Vagina (tissue), 2 donors: ENCODE measurements around the gene VTI1A. TPM values are rescaled to one million over a fixed set of nuclear protein-coding genes. Genes with fewer than 3 reads are reported as not detected.

ENCODE experiments used
- DNase-seq, 2 donors: peaks; one replicate each; pipeline ENCODE4 v3.0.0-alpha.2; 2017; ENCODE audit errors: extremely low spot score in 2 of 2
- H3K27ac ChIP-seq: fragments of 200-600 bp; sonication (generic); one replicate; pipeline ENCODE4 v1.5.1; 2019
- H3K27me3 ChIP-seq: fragments of 200-600 bp; sonication (generic); one replicate; pipeline ENCODE4 v1.5.1; 2019
- H3K36me3 ChIP-seq, 2 donors: fragments of 200-600 bp; sonication (generic); one replicate each; pipeline ENCODE4 v1.5.1; 2017 to 2019
- H3K4me1 ChIP-seq: fragments of 200-600 bp; sonication (generic); one replicate; pipeline ENCODE4 v1.5.1; 2019
- H3K4me3 ChIP-seq, 2 donors: fragments of 200-600 bp; sonication (generic); 1 replicate in 1 of 2; 2 replicates in 1 of 2; pipeline ENCODE4 v1.5.1; 2016 to 2019
- H3K9me3 ChIP-seq: fragments of 200-600 bp; sonication (generic); one replicate; pipeline ENCODE4 v1.5.1; 2019
- CTCF ChIP-seq, 3 experiments: fragments of 450-650 bp in 2 of 3; fragments of 200-600 bp in 1 of 3; sonication (generic) in 1 of 3; IDR thresholded peaks; one replicate each; pipeline ENCODE4 v1.5.1; 2017 to 2019; ENCODE audit warnings: antibody characterized with exemption in 3 of 3, mild to moderate bottlenecking in 2 of 3, moderate library complexity in 2 of 3
- POLR2A ChIP-seq, 2 donors: fragments of 450-650 bp; IDR thresholded peaks; one replicate each; pipeline ENCODE4 v1.6.1; 2017; ENCODE audit warnings: antibody characterized with exemption in 2 of 2, mild to moderate bottlenecking in 2 of 2, moderate library complexity in 2 of 2
- POLR2AphosphoS5 ChIP-seq, 2 donors: sonication (generic); formaldehyde crosslinking; IDR thresholded peaks; one replicate each; pipeline ENCODE4 v1.9.0; 2017; ENCODE audit warnings: antibody characterized with exemption in 2 of 2, mild to moderate bottlenecking in 2 of 2, low read depth in 1 of 2; ENCODE audit not compliant: insufficient read depth in 1 of 2
- intact Hi-C: fragments of 100-400 bp; cut with DNase I; formaldehyde crosslinking; loops from one replicate; pipeline ENCODE4 v1.15.1; 2023
- total RNA-seq: library from RNA; depleted of rRNA; stranded (reverse); fragments of >200 nt; gene quantifications from one replicate; pipeline ENCODE4 v1.2.3, GENCODE V29; 2016

VTI1A gene
- total RNA-seq, 1 donor from 2014 or later, result 49.1 TPM

DNA sequence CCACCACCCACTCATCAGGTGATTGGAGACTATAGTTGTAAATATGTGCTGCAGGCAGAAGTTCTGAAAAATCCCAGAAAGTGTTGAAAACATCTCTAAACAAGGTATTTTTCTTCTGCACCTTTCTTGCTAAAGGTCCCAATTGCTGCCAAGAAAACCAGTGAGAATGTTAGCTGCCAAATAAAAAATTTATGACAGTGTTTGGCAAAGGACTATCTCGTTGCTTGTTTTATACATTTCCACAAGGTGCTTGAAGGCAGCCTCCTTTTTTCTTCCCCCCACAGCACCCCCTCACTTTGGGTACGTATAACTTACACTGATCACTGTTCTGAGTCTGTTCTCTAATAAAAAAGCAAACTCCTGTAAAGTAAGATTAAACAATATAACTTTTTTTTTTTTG is 344.4 kb downstream of the VTI1A start:
- peaks cover 38% of the 10 kb centered on the region for H3K4me1 ChIP-seq
- no peak for TF ChIP-seq POLR2A (IDR thresholded peaks at IDR 0.05)
- no peaks in the 10 kb centered on the region for H3K36me3 ChIP-seq
- H3K27ac ChIP-seq, result no peak overlapping the region
- H3K4me3 ChIP-seq, result no peak overlapping the region
- no peaks in the 10 kb centered on the region for H3K9me3 ChIP-seq
- H3K27me3 ChIP-seq, result no peaks in the 10 kb centered on the region
- intact Hi-C loops, result no loop called here
- no peak for DNase-seq

- no peaks in the 10 kb centered on the region for H3K27me3 ChIP-seq
- intact Hi-C loops, result no loop called here
- no peaks in the 10 kb centered on the region for H3K9me3 ChIP-seq
- H3K4me1 ChIP-seq, result peaks cover 38% of the 10 kb centered on the region
- no peak overlapping the region for H3K4me3 ChIP-seq
- TF ChIP-seq CTCF (IDR thresholded peaks at IDR 0.05) (no peak), POLR2AphosphoS5 (IDR thresholded peaks at IDR 0.05; ENCODE audit: insufficient read depth in 1 of 2, low read depth in 1 of 2) (peak in 1 of 2 donors; percentile 66), POLR2A (IDR thresholded peaks at IDR 0.05) (no peak)
- H3K36me3 ChIP-seq, result no peaks in the 10 kb centered on the region
- DNase-seq, result no peak
- H3K27ac ChIP-seq, result peak overlapping the region; percentile 19
Observed at GRCh38 chr10:112792487-112793201, 345.6 kb downstream of the VTI1A start.

- H3K36me3 ChIP-seq, result no peaks in the 10 kb centered on the region
- no peaks in the 10 kb centered on the region for H3K27me3 ChIP-seq
- H3K27ac ChIP-seq, result peak overlapping the region; percentile 13
- intact Hi-C loops, result no loop called here
- DNase-seq, result no peak
- no peak for TF ChIP-seq POLR2AphosphoS5 (IDR thresholded peaks at IDR 0.05; ENCODE audit: insufficient read depth in 1 of 2, low read depth in 1 of 2)
- no peak for TF ChIP-seq POLR2A (IDR thresholded peaks at IDR 0.05)
- TF ChIP-seq CTCF (IDR thresholded peaks at IDR 0.05), result no peak
- H3K9me3 ChIP-seq, result no peaks in the 10 kb centered on the region
- H3K4me3 ChIP-seq, result no peak overlapping the region
- H3K4me1 ChIP-seq, result peaks cover 38% of the 10 kb centered on the region
Observed at GRCh38 chr10:112793202-112793921, 346.3 kb downstream of the VTI1A start.

DNA sequence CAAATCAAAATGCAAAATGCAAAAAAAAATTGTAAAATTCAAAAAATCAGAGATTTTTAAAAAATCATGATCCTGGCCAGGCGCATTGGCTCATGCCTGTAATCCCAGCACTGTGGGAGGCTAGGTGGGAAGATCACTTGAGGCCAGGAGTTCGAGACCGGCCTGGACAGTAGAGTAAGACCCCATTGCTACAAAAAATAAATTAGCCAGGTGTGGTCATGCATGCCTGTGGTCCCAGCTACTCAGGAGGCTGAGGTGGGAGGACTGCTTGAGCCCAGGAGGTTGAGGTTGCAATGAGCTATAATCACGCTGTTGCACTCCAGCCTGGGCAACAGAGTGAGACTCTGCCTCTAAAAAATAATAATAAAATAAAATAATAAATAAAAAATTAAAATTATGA is 347.2 kb downstream of the VTI1A start:
- DNase-seq, result no peak

DNA sequence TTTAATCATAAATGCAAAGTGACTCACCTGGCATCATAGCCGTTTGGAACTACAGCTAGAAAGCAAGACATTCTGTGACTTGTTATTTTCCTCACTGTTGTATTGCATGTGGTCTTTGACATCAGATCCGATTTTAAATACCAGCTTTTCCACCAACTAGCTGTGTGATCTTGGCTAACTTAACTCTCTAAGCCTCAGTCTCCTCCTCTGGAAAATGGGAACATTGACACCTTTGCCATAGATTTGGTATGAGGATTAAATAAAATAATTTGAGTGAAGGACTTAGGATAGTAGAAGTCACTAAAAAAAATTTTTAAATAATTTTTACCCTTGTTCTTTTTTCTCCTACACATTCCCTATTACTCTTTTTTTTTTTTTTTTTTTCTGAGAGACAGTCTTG is 348.1 kb downstream of the VTI1A start:
- intact Hi-C loops, result no loop called here
- no peak overlapping the region for H3K27ac ChIP-seq
- H3K4me3 ChIP-seq, result no peak overlapping the region
- TF ChIP-seq POLR2AphosphoS5 (IDR thresholded peaks at IDR 0.05; ENCODE audit: insufficient read depth in 1 of 2, low read depth in 1 of 2) (no peak), POLR2A (IDR thresholded peaks at IDR 0.05) (no peak), CTCF (IDR thresholded peaks at IDR 0.05) (no peak)
- no peaks in the 10 kb centered on the region for H3K9me3 ChIP-seq
- no peak for DNase-seq
- no peaks in the 10 kb centered on the region for H3K27me3 ChIP-seq
- no peaks in the 10 kb centered on the region for H3K36me3 ChIP-seq
- peaks cover 38% of the 10 kb centered on the region for H3K4me1 ChIP-seq

More for the DNA sequence above, 347.2 kb downstream of the VTI1A start:
- no peaks in the 10 kb centered on the region for H3K9me3 ChIP-seq
- H3K27me3 ChIP-seq, result no peaks in the 10 kb centered on the region
- H3K4me1 ChIP-seq, result peaks cover 38% of the 10 kb centered on the region
- no peak overlapping the region for H3K4me3 ChIP-seq
- TF ChIP-seq POLR2A (IDR thresholded peaks at IDR 0.05) (no peak), CTCF (IDR thresholded peaks at IDR 0.05) (no peak), POLR2AphosphoS5 (IDR thresholded peaks at IDR 0.05; ENCODE audit: insufficient read depth in 1 of 2, low read depth in 1 of 2) (no peak)
- H3K27ac ChIP-seq, result no peak overlapping the region
- intact Hi-C loops, result no loop called here
- no peaks in the 10 kb centered on the region for H3K36me3 ChIP-seq
